Body of pancreas (tissue), 4 donors: ENCODE data around the gene TP53. TPM values are rescaled to one million over a fixed set of nuclear protein-coding genes. Genes with fewer than 3 reads are reported as not detected.

Experiments
- ATAC-seq: fragments of 150-250 bp; one replicate; pipeline ENCODE4 v1.9.1; 2016
- DNase-seq, 4 donors: peaks; one replicate each; pipeline ENCODE4 v3.0.0-alpha.2; 2019
- H3K27ac ChIP-seq, 4 donors: fragments of 200-600 bp; sonication (generic); 1 replicate in 3 of 4; 2 replicates in 1 of 4; pipeline versions ENCODE4 v1.5.1 to v1.6.1; 2016 to 2019; ENCODE audit warnings: mild to moderate bottlenecking in 1 of 4, mixed read lengths in 1 of 4, moderate library complexity in 1 of 4
- H3K27me3 ChIP-seq, 2 donors: fragments of 200-600 bp; sonication (generic); one replicate each; pipeline ENCODE4 v1.6.0; 2016; ENCODE audit warnings: mild to moderate bottlenecking in 1 of 2
- H3K36me3 ChIP-seq, 2 donors: fragments of 200-600 bp; sonication (generic); replicated peaks in 1 of 2; 2 replicates each; pipeline ENCODE4 v1.5.1; 2016; ENCODE audit warnings: low read depth in 2 of 2; ENCODE audit not compliant: insufficient read depth in 1 of 2
- H3K4me1 ChIP-seq: fragments of 200-600 bp; sonication (generic); one replicate; pipeline ENCODE4 v1.6.0; 2016
- H3K4me3 ChIP-seq, 2 donors: fragments of 200-600 bp; sonication (generic); 1 replicate in 1 of 2; 2 replicates in 1 of 2; pipeline ENCODE4 v1.5.1; 2016 to 2019
- H3K9me3 ChIP-seq, 3 donors: fragments of 200-600 bp; sonication (generic); 1 replicate in 2 of 3; 2 replicates in 1 of 3; pipeline ENCODE4 v1.5.1; 2016
- CTCF ChIP-seq, 7 experiments: fragments of 450-650 bp in 4 of 7; fragments of 200-600 bp in 3 of 7; sonication (generic) in 3 of 7; IDR thresholded peaks; one replicate each; pipeline ENCODE4 v1.5.1; 2016 to 2019; ENCODE audit warnings: antibody characterized with exemption in 7 of 7
- POLR2A ChIP-seq, 3 donors: fragments of 450-650 bp; IDR thresholded peaks; one replicate each; pipeline ENCODE4 v1.6.1; 2016; ENCODE audit warnings: antibody characterized with exemption in 3 of 3, mild to moderate bottlenecking in 2 of 3
- WGBS, 2 donors: methylation state at CpG; one replicate each; pipeline ENCODE4 v1.1.5; 2017; 5-methylcytosine and 5-hydroxymethylcytosine counted together
- intact Hi-C: fragments of 100-400 bp; cut with DNase I; formaldehyde crosslinking; loops from one replicate; pipeline ENCODE4 v1.15.1; 2023
- total RNA-seq, 2 donors: library from RNA; depleted of rRNA; stranded (reverse); fragments of >200 nt; gene quantifications; one replicate each; pipeline ENCODE4 v1.1.0, GENCODE V29; 2016

TP53 gene
- total RNA-seq, result 10 to 100 TPM; 12.2 TPM

GRCh38 chr17:7687072-7687907 lies at the start of gene TP53:
Gene TP53 (minus strand): TSS chr17:7687490. CDS start chr17:7676594, 10,896 bp downstream.
- TF ChIP-seq CTCF (IDR thresholded peaks at IDR 0.05), result peak in 2 of 7 experiments; percentile 31 to 35
- peak; percentile 53 to 87 (median 84) for TF ChIP-seq POLR2A (IDR thresholded peaks at IDR 0.05)
- no peaks in the 10 kb centered on the region for H3K9me3 ChIP-seq
- H3K4me3 ChIP-seq, result peak within 1 kb of the TSS; percentile 57 to 66
- H3K27me3 ChIP-seq, result no peaks in the 10 kb centered on the region
- peaks cover 32% of the 10 kb centered on the region for H3K4me1 ChIP-seq
- 0 to 1% methylated on average over 15 to 30 of the region's 30 CpGs for WGBS, 2 donors
- peak; percentile 89 to 95 (median 94) for DNase-seq
- H3K36me3 ChIP-seq, result no peaks in the 10 kb centered on the region
- intact Hi-C loops, result no loop called here
- peak; percentile 66 for ATAC-seq
- H3K27ac ChIP-seq, result peak within 1 kb of the TSS; percentile 94 to 97 (median 96)

- ATAC-seq (no peak), DNase-seq (no peak)
- Histone ChIP-seq H3K27me3 (no peaks in the 10 kb centered on the region), H3K36me3 (no peaks in the 10 kb centered on the region), H3K9me3 (no peaks in the 10 kb centered on the region), H3K4me3 (no peak overlapping the region), H3K27ac (no peak overlapping the region), H3K4me1 (no peaks in the 10 kb centered on the region)
- 72 to 76% methylated on average over 14 of the region's 14 CpGs for WGBS, 2 donors
- no peak for TF ChIP-seq CTCF (IDR thresholded peaks at IDR 0.05)
- no peak for TF ChIP-seq POLR2A (IDR thresholded peaks at IDR 0.05)
- intact Hi-C loops, result no loop called here
These were observed 45.8 kb upstream of the TP53 start for GRCh38 chr17:7732981-7733539.

- intact Hi-C loops, result no loop called here
- 53 to 76% methylated on average over 1 of the region's 1 CpG for whole genome bisulfite sequencing, 2 donors
These were observed 42.5 kb upstream of the TP53 start for GRCh38 chr17:7729816-7730215.

GRCh38 chr17:7727886-7728285 lies 40.6 kb upstream of the TP53 start:
- no peaks in the 10 kb centered on the region for H3K4me1 ChIP-seq
- no peaks in the 10 kb centered on the region for H3K27me3 ChIP-seq
- no peak overlapping the region for H3K4me3 ChIP-seq
- ATAC-seq (no peak), DNase-seq (no peak)
- H3K9me3 ChIP-seq, result no peaks in the 10 kb centered on the region
- intact Hi-C loops, result no loop called here
- no peaks in the 10 kb centered on the region for H3K36me3 ChIP-seq
- 66 to 72% methylated on average over 3 of the region's 3 CpGs for WGBS, 2 donors
- TF ChIP-seq POLR2A (IDR thresholded peaks at IDR 0.05), result no peak
- no peak for TF ChIP-seq CTCF (IDR thresholded peaks at IDR 0.05)
- H3K27ac ChIP-seq, result no peak overlapping the region

More at GRCh38 chr17:7729816-7730215, 42.5 kb upstream of the TP53 start:
- no peaks in the 10 kb centered on the region for H3K27me3 ChIP-seq
- H3K36me3 ChIP-seq, result no peaks in the 10 kb centered on the region
- H3K4me1 ChIP-seq, result no peaks in the 10 kb centered on the region
- no peak overlapping the region for H3K4me3 ChIP-seq
- TF ChIP-seq CTCF (IDR thresholded peaks at IDR 0.05) (no peak), POLR2A (IDR thresholded peaks at IDR 0.05) (no peak)
- no peaks in the 10 kb centered on the region for H3K9me3 ChIP-seq
- no peak for ATAC-seq
- H3K27ac ChIP-seq, result no peak overlapping the region
- DNase-seq, result no peak
